ENCODE results near the gene TESPA1.

The TESPA1 gene

GRCh38 chr12:54970741-54971140, 13.8 kb downstream of the TESPA1 start:
- no peak for DNase-seq (ENCODE audit: low spot score)
- TF ChIP-seq CTCF (IDR thresholded peaks at IDR 0.05; ENCODE audit: extremely low read depth, missing control alignments) = no peak

- no peak for DNase-seq (ENCODE audit: low spot score)
- TF ChIP-seq CTCF (IDR thresholded peaks at IDR 0.05; ENCODE audit: extremely low read depth, missing control alignments) = no peak
Observed at GRCh38 chr12:54968181-54968730, 16.3 kb downstream of the TESPA1 start.

GRCh38 chr12:54967461-54967860, 17.1 kb downstream of the TESPA1 start:
- no peak for TF ChIP-seq CTCF (IDR thresholded peaks at IDR 0.05; ENCODE audit: extremely low read depth, missing control alignments)
- no peak for DNase-seq (ENCODE audit: low spot score)

GRCh38 chr12:54961190-54961589, 23.4 kb downstream of the TESPA1 start:
- no peak for TF ChIP-seq CTCF (IDR thresholded peaks at IDR 0.05; ENCODE audit: extremely low read depth, missing control alignments)
- no peak for DNase-seq (ENCODE audit: low spot score)

GRCh38 chr12:54959291-54960018, 25.1 kb downstream of the TESPA1 start:
- peak; percentile 8 for DNase-seq (ENCODE audit: low spot score)
- no peak for TF ChIP-seq CTCF (IDR thresholded peaks at IDR 0.05; ENCODE audit: extremely low read depth, missing control alignments)

GRCh38 chr12:54958048-54958658, 26.4 kb downstream of the TESPA1 start:
- peak; percentile 25 for DNase-seq (ENCODE audit: low spot score)
- TF ChIP-seq CTCF (IDR thresholded peaks at IDR 0.05; ENCODE audit: extremely low read depth, missing control alignments) = peak; percentile 40
